Stimulated activated CD4-positive, alpha-beta T cell treated with anti-CD3 and anti-CD28 coated beads, Interleukin-15, amount 100 ng/mL, for 1 hour (primary cell): ENCODE results near the gene FAM76B.

Experiments
- DNase-seq, 2 donors: peaks; one replicate each; pipeline ENCODE4 v3.0.0-alpha.2; 2020; ENCODE audit warnings: low read depth in 1 of 2, low spot score in 1 of 2

FAM76B gene

DNA sequence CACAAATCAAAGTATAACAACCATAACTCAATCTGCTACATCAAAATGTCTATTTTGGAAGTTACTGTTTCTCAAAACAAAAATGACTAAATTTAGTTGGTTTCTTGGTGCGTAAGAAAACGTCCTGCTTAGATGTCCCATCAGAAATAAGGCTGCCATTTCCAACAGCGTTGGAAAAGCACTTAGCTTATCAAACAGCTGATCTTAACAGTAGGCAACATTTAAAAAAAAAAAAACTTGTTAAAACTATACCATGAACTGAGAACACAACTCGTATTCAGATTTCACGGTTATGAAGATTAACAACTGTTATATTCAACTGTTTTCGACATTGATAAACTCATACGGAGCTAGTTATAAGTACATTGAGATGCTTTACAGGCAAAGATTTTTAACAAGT, 3.1 kb upstream of the FAM76B start:
- DNase-seq: no peak

DNA sequence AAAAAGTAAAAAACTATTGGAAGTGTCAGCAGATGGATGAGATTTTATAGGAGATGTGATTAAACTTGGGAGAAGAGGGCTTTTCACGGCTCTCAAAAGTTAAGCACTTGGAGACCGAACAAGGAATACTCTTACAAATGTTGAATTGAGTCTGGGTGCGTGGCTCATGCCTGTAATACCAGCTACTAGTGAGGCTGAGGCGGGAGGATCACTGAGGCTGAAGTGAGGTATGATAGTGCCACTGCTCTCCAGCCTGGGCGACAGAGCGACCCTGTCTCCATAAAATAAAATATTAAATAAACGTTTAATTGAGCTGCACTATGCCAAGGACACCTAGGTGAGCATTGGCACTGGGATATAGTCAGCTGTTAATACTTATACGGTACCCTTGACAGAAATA, 2.6 kb upstream of the FAM76B start:
- no peak for DNase-seq

DNA sequence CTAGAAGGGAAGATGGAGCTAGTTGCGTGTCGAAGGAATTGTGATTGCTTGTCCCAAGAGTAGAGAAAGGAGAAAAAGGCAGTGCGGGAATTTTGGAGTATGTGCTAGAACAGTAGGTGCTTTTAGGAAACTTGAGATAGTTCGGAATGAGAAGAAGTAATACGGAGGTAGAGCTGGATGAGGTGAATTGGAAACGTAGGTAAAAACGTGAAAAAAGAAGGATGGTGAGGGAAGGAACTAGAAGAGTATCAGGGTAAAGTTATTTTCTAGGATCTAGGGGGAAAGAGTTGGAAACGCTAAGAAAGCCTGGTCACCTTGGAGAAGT, 2.1 kb upstream of the FAM76B start:
- no peak for DNase-seq

DNA sequence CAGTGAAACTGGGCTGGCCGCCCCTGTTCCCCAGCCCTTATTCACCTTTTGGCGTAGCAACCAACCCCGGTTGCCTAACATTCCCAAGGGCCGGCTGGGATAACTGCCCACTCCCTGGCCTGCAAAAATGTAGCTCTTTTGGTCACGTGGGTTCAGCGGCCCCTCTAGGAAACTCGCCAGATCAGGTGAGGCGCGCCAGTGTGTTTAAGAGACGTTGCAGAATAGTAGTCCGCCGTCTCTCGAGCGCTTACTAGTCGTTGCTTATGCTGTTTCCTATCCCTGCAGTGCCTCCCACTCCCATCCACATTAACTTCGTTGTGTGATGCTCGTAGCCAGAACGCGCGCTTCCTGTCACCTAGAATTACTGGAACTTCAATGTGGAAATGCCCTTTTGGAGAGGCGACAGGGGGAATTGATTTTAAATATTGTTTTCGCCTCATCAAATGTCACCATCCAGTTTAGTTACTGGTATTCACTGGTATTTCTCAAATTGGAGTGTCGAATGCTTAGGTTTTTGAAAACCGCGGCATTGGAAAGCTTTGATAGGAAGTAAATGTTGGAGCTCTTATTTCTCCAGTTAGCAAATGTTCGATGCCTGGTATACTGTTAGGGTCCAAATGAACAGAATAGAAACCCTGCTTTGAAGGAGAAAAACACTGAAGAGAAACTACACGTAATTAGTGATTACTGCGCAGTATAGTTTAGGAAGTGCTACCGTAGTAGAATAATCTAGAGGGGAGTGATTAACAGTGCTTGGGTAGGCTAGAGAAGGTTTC, 1.5 kb upstream of the FAM76B start:
- no peak for DNase-seq

DNA sequence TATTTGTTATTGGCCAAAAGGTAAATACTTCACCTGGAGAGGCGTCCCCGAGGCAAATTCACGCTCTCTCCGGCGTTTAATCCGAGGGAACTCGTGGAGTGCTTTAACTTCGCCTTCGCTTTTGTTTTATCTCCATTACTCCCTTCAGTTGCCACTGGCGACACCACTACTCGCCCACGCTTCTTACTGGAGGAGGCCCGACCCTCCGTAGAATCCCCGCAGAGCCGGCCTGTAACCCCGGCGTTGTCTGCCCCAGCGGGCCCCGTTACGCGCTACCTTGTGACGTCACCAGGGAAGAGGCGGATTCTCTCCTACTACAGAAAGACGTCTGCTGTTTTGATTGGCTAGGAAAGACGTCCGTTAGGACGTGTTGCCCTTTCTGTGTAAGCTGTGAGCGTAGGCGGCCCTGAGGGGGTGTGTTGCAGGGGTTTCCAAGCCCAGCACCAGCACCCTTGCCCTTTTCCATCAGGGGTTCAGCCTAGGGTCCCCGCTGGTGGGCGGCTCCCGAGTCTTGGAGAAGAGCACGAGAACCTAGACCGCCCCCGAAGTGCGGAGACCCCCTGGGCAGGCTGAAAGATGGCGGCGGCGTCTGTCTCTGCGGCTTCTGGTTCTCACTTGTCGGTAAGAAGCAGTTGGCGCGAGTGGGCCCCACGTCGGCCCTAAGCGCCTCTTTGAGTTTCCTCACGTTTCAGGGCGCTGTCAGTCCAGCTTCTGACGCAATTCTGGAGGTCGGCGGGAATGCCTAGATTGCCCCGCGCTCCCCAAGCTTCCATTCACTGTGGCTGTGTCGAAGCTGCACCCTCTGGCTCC, 746 bp upstream of the FAM76B start, which contains the start of gene CEP57:
Gene CEP57, plus strand, starts transcription at position 376 of the 810 bp plus-strand sequence. Its CDS starts 201 bp downstream, at position 577.
- DNase-seq: peak; percentile 79 to 80

DNA sequence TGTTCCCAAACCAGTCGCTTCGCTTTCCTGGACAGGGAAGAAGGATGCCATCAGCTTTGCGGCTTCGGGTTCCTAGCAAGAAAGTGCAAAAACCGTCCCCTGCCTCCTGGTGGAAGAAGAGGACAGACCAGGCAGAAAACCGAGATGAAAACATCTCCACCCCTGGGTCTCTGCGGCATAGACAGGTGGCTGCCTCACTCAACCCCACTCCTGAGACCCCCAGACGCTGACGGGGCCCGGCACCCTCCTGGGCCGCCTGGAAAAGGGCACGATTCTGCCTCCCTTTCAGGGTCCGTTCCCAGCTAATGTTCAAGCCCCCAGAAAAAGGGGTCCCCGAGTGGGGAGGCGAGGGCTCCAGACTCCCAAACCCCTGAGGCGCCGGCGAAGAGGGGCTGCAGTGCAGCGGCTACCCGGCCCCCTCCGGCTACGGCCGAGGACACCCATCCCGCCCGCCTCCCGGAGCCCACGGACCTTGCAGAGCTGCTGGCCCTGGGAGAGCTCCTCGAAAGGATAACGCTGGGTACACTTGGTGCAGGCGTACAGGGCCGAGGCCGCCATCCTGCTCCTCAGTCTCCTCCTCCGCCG, 569 bp downstream of the FAM76B start:
- peak in 1 of 2 donors; percentile 1 for DNase-seq

DNA sequence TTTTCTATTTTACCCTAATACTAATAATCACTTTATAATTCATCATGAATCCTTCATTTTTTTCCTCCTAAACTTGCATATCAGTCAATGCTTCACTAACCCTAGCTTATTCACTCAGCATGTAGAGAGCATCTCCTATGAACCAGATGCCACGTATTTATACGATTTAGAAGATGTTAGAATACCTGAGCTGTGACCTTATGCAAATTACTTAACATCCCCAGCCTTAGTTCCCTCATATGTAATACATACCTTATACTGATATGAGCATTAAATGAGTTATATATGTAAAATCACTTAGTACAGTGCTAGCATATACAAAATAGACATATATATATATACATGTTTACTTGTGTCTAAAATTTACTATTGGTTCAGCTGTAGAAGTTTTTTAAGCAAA, 9.0 kb downstream of the FAM76B start:
- DNase-seq: no peak

DNA sequence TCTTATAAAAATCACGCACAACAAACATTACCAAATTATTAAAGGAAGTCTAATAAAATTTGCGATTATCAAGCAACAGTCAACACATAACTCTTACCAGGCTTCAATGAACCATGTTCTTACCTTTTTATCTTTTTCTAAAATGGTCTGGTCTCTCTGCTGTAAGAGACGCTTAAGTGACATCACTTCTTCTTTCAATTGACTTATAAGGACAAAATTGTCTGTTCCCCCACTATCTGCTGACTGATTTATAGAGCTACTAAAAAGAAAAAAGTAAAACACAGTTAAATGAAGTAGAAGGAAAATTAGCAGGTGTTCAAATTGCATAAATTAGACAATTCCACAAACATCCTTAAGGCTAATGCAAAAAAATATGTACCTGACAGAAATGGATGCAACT, 10.9 kb downstream of the FAM76B start:
- no peak for DNase-seq

DNA sequence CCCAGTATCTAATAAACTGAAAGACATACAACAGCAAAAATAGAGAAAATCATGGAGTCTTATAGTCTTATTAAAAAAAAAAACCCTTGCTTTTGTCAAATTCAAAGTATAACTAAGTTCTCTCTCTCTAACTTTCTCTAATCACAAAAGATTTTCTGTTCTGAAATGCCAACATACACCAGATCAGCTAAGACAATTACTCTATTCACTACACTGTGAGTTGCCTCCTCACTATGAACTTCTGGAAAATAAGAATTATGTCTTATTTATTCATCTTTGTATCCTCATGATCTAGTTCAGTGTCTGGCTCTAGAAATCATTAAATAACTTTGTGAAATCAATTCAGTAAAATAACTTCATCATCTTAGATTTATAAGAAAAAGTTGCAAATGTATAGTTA, 12.7 kb downstream of the FAM76B start:
- DNase-seq: no peak

DNA sequence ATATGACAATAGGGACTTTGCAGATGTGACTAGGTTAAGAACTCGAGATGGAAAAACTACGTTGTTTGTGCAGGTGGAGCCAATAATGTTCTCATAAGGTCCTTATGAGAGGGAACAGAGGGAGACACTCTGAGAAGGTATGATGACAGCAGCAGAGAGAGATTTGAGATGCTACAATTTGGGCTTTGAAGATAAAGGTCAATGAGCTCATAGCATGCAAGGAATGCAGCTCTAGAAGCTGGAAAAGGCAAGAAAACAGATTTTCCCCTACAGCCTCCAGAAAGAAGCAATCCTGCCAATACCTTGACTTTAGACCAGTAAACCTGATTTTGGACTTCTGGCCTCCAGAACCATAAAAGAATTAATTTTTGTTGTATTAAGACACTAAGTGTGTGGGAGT, 21.1 kb downstream of the FAM76B start:
- no peak for DNase-seq

DNA sequence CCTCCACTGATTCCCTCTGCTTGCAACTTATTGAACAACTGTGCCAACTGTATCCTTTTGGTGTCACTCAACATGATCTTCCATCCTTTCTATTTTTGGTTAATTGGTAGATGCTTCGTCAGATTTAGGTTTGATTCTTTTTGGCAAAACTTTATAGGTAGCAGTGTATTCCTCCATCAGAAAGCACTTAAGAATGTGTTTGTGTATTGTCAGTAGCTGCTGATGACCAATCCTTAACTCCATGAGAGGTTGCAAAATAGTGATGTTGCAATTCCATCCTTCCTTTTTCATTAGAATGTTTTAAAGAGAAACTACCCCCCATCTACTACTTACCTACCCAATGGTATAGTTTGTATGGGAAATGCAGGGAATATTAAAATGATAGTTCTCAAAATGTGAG, 22.1 kb downstream of the FAM76B start:
- DNase-seq: no peak

DNA sequence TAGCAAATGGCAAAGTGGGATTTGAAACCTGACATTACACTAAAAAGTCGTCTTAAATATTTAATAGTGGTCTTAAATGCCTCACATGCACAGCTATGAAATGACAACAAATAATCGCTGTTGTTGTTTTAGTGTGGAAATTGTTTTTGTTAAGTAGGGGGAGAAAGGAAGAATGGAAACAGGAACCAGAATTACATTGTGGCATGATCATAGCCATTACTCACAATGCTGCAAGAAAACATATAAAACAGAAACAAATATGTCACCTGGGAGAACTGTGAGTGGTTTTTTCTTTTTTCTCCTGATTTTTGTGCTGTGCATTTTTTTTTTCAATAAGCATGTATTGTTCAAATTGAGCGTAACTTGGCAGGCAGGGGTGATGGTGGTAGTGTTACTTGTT, 22.9 kb downstream of the FAM76B start:
- DNase-seq: no peak

DNA sequence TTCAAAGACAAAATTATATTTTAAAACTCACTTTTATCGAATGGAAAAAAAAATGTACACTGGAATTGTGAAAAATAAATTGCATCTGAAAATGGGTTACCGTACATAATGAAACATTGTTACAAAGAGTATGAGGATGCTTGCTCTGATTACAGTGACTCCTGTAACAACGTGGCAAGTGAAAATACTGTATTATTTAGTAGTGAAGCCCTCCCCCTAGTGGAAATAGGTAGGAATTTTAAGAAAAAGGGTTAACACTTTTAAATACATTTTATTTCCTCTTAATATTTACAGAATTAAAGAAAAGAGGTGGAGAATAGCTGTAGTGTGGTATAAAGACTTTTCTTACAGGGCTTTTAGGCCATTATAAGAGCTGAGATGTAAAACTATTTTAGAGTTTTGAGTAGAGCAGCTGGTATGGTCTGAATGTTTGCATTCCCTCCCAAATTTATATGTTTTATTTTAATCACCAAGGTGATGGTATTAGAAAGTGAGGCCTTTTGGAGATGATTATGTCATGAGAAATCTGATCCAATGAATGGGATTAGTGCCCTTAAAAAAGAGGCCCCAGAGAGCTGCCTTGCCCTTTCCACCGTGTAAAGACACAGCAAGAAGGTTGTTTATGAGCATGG, 25.2 kb downstream of the FAM76B start:
- DNase-seq: no peak

DNA sequence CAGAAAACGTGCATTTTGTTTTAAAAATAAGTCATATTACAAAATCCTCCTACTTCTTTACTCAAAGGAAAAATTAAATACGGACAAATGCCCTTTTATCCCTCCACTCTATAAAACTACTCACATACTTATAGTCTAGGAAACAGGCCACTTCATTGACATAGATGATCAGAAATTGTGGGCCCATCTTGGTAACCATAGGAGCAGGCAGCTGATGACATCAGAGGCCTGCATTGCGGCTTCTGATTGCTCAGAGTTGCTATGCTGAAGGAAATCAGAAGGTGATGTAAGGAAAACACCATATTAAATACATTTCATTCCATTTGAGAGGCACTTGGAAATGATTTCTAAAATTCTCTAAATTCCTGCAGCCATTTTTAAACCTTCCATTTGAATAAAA, 27.0 kb downstream of the FAM76B start:
- DNase-seq: no peak

DNA sequence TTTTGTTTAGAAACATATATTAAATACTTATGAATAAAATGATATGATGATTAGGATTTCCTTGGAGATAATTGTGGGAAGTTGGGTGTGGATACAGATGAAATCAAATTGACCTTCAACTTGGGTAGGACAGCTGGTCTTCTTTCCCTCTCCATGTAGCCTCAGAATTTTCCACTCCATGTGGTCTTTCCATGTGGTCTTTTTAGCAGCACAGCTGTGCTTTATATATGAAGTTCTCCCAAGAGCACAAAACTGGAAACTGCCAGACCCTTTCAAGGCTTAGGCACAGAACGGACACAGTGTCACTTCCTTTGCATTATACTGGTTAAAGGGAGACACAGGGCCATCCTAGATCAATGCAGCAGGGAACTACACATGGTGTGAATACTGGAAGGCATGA, 28.6 kb downstream of the FAM76B start:
- DNase-seq: no peak

DNA sequence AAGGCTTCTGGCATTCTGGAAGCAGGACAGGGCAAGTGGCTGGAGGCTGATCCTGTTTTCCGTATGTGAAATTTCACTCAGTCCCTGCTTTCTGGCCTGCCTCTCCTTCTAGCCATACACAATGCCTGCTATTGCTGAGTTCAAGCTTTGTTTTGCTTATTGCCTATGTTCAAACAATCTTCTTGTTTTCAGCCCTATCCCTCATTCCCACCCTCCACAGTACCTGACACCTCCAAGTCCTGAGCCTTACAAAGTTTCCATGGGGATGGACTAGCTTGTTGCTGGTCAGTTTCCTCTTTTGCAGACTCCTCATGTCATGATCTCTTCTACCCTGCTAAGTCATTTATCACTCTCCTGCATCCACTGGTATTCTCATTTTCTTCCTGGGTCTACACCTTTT, 38.1 kb downstream of the FAM76B start:
- DNase-seq: no peak

DNA sequence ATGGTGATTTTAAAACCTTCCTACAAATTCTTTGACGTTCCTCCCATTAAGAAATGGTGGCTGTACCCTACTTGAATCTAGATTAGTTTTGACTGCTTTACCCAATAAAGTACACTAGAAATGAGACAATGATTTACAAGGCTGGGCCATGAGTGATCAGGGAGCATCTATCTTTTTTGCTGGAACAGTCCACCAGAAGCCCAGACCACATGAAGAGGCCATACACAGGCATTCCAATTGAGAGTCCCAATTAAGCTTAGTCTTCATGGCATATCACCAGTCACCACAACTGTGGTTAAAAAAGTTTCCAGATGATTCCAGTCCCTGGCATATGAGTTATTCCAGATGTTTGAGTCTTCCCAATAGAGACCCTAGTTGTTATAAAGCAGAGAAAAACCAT, 39.5 kb downstream of the FAM76B start:
- DNase-seq: no peak

DNA sequence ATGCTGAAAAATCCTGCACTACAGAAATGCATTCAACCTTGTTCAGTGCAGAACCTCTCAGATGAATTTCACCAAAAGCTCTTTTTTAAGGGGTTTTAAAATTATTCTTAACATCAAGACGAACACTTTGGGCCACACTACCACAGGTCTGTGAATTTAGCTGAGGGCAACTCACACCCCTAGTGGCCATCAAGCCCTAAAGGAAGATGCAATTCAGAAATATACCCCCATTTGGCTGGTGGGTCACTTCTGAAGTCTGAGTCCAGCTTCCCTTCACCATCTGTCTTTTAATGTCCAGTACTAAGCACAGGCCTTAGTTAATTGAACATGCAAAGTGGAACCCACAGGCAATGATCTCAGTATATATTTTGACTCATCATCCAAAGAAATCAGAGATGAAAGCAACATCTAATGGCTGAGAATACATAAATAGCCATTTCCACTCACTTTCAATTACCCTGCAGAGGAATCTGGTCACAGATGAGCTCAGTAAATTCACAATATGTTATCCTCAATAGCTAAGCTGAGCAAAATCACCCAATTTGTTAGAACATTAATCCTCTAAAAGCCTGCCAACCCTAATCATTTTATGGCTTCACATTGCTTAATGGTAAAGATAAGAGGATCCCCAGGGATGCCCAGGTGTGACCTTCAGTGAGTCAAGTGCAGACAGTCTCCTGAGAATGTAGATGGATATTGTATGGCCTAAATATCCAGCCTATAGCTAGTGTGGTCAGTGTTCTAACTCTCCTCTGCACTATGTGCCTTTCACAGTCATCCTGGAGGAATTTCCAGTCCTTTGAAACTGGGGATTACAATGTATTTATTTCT, 50.3 kb downstream of the FAM76B start:
- no peak for DNase-seq

DNA sequence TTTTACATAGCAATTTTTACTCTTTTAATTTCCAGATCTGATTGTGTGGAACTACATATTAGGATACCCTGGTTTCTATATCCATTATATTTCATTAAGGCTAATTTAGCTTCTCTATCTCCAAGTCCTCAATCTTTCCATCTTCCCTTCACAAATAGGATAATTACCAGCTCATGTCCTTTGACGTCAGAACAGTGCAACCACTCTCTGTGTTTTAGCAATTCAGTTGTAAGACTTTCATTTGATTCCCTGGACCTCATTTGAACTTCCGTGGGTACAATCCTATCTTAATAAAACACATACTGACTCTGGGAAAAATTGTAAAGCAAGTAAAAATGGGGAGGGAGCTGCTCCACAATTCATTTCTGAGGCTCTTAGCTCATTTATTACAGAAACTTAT, 52.8 kb downstream of the FAM76B start:
- no peak for DNase-seq

DNA sequence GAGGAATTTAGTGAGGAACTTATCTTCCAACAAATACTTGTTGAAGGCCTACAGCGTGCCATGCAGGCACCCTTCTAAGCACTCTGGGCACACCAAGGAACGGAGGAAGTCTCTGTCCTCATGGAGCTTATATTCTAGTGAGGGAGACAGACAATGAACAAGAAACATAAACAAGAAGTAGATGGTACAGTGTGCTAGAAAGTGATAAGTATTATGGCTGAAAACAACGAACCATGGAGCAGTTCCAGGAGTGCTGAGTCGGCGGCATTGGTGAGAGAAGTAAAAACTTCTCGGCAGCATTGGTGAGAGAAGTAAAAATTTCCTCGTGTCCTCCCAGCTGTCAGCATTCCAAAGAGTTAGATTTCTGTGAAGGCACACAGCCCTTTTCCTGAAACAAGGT, 53.2 kb downstream of the FAM76B start:
- no peak for DNase-seq

DNA sequence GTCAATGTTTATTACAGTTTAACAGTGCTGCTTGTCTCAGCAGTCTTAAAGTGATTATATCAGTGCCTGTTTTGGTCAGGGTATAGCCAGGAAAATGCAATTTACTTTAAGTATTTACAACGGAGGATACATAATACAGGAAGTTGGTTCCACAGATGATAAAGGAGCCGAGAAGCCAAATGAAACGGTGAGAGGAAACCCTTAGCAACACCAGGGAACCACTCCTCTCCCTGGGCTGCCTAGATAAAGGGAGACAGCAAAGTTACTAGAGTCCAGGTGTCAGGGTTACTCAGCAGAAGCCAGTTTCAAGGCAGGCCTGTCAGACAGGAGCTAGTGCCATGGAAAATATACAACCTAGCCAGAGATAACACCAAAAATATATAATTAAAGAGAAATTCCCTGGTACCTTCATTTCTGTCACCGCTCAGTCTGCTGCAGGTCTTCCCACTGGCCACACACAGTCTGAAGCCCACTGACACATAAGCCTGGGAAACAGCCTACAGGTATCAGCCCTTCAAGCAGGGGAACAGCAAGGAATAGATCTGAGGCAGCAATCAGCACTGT, 55.5 kb downstream of the FAM76B start:
- no peak for DNase-seq
